Measurements from ENCODE around the gene TBXAS1. TPM values are rescaled to one million over a fixed set of nuclear protein-coding genes. Genes with fewer than 3 reads are reported as not detected.

Gene TBXAS1
- total RNA-seq, 3 donors from 2014 or later (not counting 1 experiment from before 2014, with no cell fraction given), result 72.7 to 110 (median 88.7) TPM

- no peaks in the 10 kb centered on the region for H3K27me3 ChIP-seq (ENCODE audit: control insufficient read depth, insufficient read depth, low read length)
- H3K27ac ChIP-seq (ENCODE audit: low read length), result no peak overlapping the region
- Mint-ChIP-seq H3K27me3 (ENCODE audit: low read depth in 2 of 2) (no peaks in the 10 kb centered on the region), H3K9me3 (no peaks in the 10 kb centered on the region), H3K4me1 (peaks cover 35 to 57% of the 10 kb centered on the region in 2 donors), H3K27ac (peak overlapping the region in 1 of 2 donors; percentile 73), H3K4me3 (no peak overlapping the region), H3K36me3 (peaks cover 1% of the 10 kb centered on the region)
- no peak for ATAC-seq
- H3K9me3 ChIP-seq (ENCODE audit: control insufficient read depth, insufficient read depth, low read length), result no peaks in the 10 kb centered on the region
- H3K4me3 ChIP-seq (ENCODE audit: low read length), result no peak overlapping the region
- H3K36me3 ChIP-seq (ENCODE audit: control insufficient read depth, insufficient read depth, low read length), result no peaks in the 10 kb centered on the region
- WGBS (ENCODE audit: insufficient coverage), result 94% methylated on average over 5 of the region's 5 CpGs
- intact Hi-C loops (cut with micrococcal nuclease), result no loop called here
- H3K4me1 ChIP-seq (ENCODE audit: control insufficient read depth, insufficient read depth, low read length), result peaks cover 17% of the 10 kb centered on the region
- no peak for TF ChIP-seq CTCF (IDR thresholded peaks at IDR 0.05)
- DNase-seq, result no peak
Measured at GRCh38 chr7:139897422-139898090, 68.5 kb downstream of the TBXAS1 start.

GRCh38 chr7:139898483-139898882 lies 69.4 kb downstream of the TBXAS1 start:
- WGBS (ENCODE audit: insufficient coverage), result 83% methylated on average over 12 of the region's 12 CpGs
- no peaks in the 10 kb centered on the region for H3K27me3 ChIP-seq (ENCODE audit: control insufficient read depth, insufficient read depth, low read length)
- H3K4me1 ChIP-seq (ENCODE audit: control insufficient read depth, insufficient read depth, low read length), result peaks cover 17% of the 10 kb centered on the region
- H3K9me3 ChIP-seq (ENCODE audit: control insufficient read depth, insufficient read depth, low read length), result no peaks in the 10 kb centered on the region
- H3K9me3 Mint-ChIP-seq, result peaks cover 3 to 4% of the 10 kb centered on the region in 2 donors
- no peak overlapping the region for H3K4me3 ChIP-seq (ENCODE audit: low read length)
- intact Hi-C loops (cut with micrococcal nuclease), result no loop called here
- H3K36me3 Mint-ChIP-seq, result peaks cover 9% of the 10 kb centered on the region
- no peak overlapping the region for H3K27ac ChIP-seq (ENCODE audit: low read length)
- peaks cover 35 to 57% of the 10 kb centered on the region in 2 donors for H3K4me1 Mint-ChIP-seq
- TF ChIP-seq CTCF (IDR thresholded peaks at IDR 0.05), result no peak
- ATAC-seq, result no peak
- no peak overlapping the region for H3K27ac Mint-ChIP-seq
- H3K4me3 Mint-ChIP-seq, result no peak overlapping the region
- no peaks in the 10 kb centered on the region for H3K27me3 Mint-ChIP-seq (ENCODE audit: low read depth in 2 of 2)
- DNase-seq, result no peak
- no peaks in the 10 kb centered on the region for H3K36me3 ChIP-seq (ENCODE audit: control insufficient read depth, insufficient read depth, low read length)

- no peak for DNase-seq
- peaks cover 3 to 4% of the 10 kb centered on the region in 2 donors for H3K9me3 Mint-ChIP-seq
- intact Hi-C loops (cut with micrococcal nuclease), result no loop called here
- Histone ChIP-seq H3K27me3 (ENCODE audit: control insufficient read depth, insufficient read depth, low read length) (no peaks in the 10 kb centered on the region), H3K36me3 (ENCODE audit: control insufficient read depth, insufficient read depth, low read length) (no peaks in the 10 kb centered on the region), H3K27ac (ENCODE audit: low read length) (no peak overlapping the region), H3K4me3 (ENCODE audit: low read length) (no peak overlapping the region), H3K9me3 (ENCODE audit: control insufficient read depth, insufficient read depth, low read length) (no peaks in the 10 kb centered on the region), H3K4me1 (ENCODE audit: control insufficient read depth, insufficient read depth, low read length) (peaks cover 17% of the 10 kb centered on the region)
- H3K27me3 Mint-ChIP-seq (ENCODE audit: low read depth in 2 of 2), result no peaks in the 10 kb centered on the region
- no peak overlapping the region for H3K27ac Mint-ChIP-seq
- H3K4me1 Mint-ChIP-seq, result peaks cover 37 to 52% of the 10 kb centered on the region in 2 donors
- ATAC-seq, result no peak
- no peak overlapping the region for H3K4me3 Mint-ChIP-seq
- H3K36me3 Mint-ChIP-seq, result peaks cover 9% of the 10 kb centered on the region
- 95% methylated on average over 5 of the region's 5 CpGs for WGBS (ENCODE audit: insufficient coverage)
- TF ChIP-seq CTCF (IDR thresholded peaks at IDR 0.05), result no peak
Measured at GRCh38 chr7:139899328-139899955, 70.4 kb downstream of the TBXAS1 start.

Measured in natural killer cell (primary cell).